ENCODE results near the gene POLD4. TPM values are rescaled to one million over a fixed set of nuclear protein-coding genes. Genes with fewer than 3 reads are reported as not detected.
A peak's percentile ranks its signal among the peaks of the same experiment; 100 is the strongest.

POLD4 gene
- total and polyA plus RNA-seq, 2 of the 13 experiments (the other 11 are each of a cell fraction or from before 2014, with no cell fraction given) = 10.5 to 27.4 TPM

GRCh38 chr11:67317205-67317887 is 36.0 kb downstream of the POLD4 start (continued):
- TF ChIP-seq ZSCAN25 (CRISPR knock-in tag; IDR thresholded peaks at IDR 0.05) = peak; percentile 38; the same call in 1 of the 2 replicates
- TF ChIP-seq FOXM1 (CRISPR knock-in tag; IDR thresholded peaks at IDR 0.05) = peak; percentile 69; the same call in 1 of the 2 replicates
- peak; percentile 96; the same call in 1 of the 2 replicates for TF ChIP-seq FOXO4 (CRISPR knock-in tag; conservative IDR thresholded peaks at IDR 0.05)
- peak; percentile 73 for TF ChIP-seq ZBTB7B (CRISPR knock-in tag; IDR thresholded peaks at IDR 0.05)
- TF ChIP-seq ZNF605 (CRISPR knock-in tag; IDR thresholded peaks at IDR 0.05) = peak; percentile 75
- TF ChIP-seq HIVEP1 (CRISPR knock-in tag; IDR thresholded peaks at IDR 0.05) = peak; percentile 77; the same call in 1 of the 2 replicates
- TF ChIP-seq SP1 (IDR thresholded peaks at IDR 0.05) = no peak
- no peak; the same call in 1 of the 2 replicates for TF ChIP-seq SP1 (CRISPR knock-in tag; IDR thresholded peaks at IDR 0.05)
- peak; percentile 80 for TF ChIP-seq XRCC5 (optimal IDR thresholded peaks at IDR 0.05; ENCODE audit: low read length)
- no peak for TF ChIP-seq ZNF468 (CRISPR knock-in tag; IDR thresholded peaks at IDR 0.05)
- TF ChIP-seq ZMYM3 (CRISPR knock-in tag; IDR thresholded peaks at IDR 0.05) = peak; percentile 57
- peak; percentile 19; the same call in 1 of the 2 replicates for TF ChIP-seq ZNF230 (CRISPR knock-in tag; IDR thresholded peaks at IDR 0.05)
- peak; percentile 56; the same call in 1 of the 2 replicates for TF ChIP-seq HOXA3 (CRISPR knock-in tag; IDR thresholded peaks at IDR 0.05)
- TF ChIP-seq GTF2F1 (IDR thresholded peaks at IDR 0.05; ENCODE audit: low read length) = no peak
- 0 out of 2 replicates have a peak, but pooled peaks have one; percentile 19 for TF ChIP-seq ZBTB33 (CRISPR knock-in tag; IDR thresholded peaks at IDR 0.05)
- TF ChIP-seq GABPA (IDR thresholded peaks at IDR 0.05; ENCODE audit: low read depth, low read length) = no peak; the same call in 1 of the 2 replicates
- TF ChIP-seq GABPA (CRISPR knock-in tag; IDR thresholded peaks at IDR 0.05; ENCODE audit: low read depth) = peak; percentile 80
- no peak for TF ChIP-seq PAWR (CRISPR knock-in tag; IDR thresholded peaks at IDR 0.05; ENCODE audit: borderline replicate concordance)
- peak; percentile 94 to 98 for TF ChIP-seq HMGXB4 (CRISPR knock-in tag; IDR thresholded peaks at IDR 0.05; ENCODE audit: borderline replicate concordance in 1 of 2, low read depth in 1 of 2)
- TF ChIP-seq ASH2L (IDR thresholded peaks at IDR 0.05; ENCODE audit: insufficient read length, low read depth, low read length) = peak; percentile 72
- TF ChIP-seq POLR2AphosphoS5 (IDR thresholded peaks at IDR 0.05; ENCODE audit: low read depth, low read length) = peak; percentile 80
- TF ChIP-seq ZNF292 (CRISPR knock-in tag; IDR thresholded peaks at IDR 0.05; ENCODE audit: borderline replicate concordance, low read depth) = peak; percentile 46; the same call in 1 of the 2 replicates
- TF ChIP-seq RBAK (CRISPR knock-in tag; IDR thresholded peaks at IDR 0.05) = no peak
- TF ChIP-seq MXD1 (CRISPR knock-in tag; IDR thresholded peaks at IDR 0.05) = peak; percentile 75
- TF ChIP-seq ZNF543 (CRISPR knock-in tag; IDR thresholded peaks at IDR 0.05) = peak; percentile 29; the same call in 1 of the 2 replicates
- TF ChIP-seq ZKSCAN8 (CRISPR knock-in tag; IDR thresholded peaks at IDR 0.05; ENCODE audit: borderline replicate concordance) = 0 out of 2 replicates have a peak, but pooled peaks have one; percentile 51
